Measurements from ENCODE around the gene CCDC185.

The CCDC185 gene

GRCh38 chr1:223393275-223394214 is at the start of gene CCDC185:
CCDC185 (plus strand) TSS chr1:223393415; CDS start chr1:223393476, 61 bp downstream.
- in situ Hi-C loops (cut with MboI; ENCODE audit: low sequenced_read_pairs), result no loop called here

- in situ Hi-C loops (cut with MboI; ENCODE audit: low sequenced_read_pairs), result no loop called here
Measured at GRCh38 chr1:223343692-223344091, 49.5 kb upstream of the CCDC185 start.

GRCh38 chr1:223344491-223344890 is 48.7 kb upstream of the CCDC185 start:
- in situ Hi-C loops (cut with MboI; ENCODE audit: low sequenced_read_pairs), result no loop called here

- in situ Hi-C loops (cut with MboI; ENCODE audit: low sequenced_read_pairs), result no loop called here
Measured at GRCh38 chr1:223345720-223346119, 47.5 kb upstream of the CCDC185 start.

GRCh38 chr1:223346311-223346710 is 46.9 kb upstream of the CCDC185 start:
- in situ Hi-C loops (cut with MboI; ENCODE audit: low sequenced_read_pairs), result no loop called here

- in situ Hi-C loops (cut with MboI; ENCODE audit: low sequenced_read_pairs), result no loop called here
Measured at GRCh38 chr1:223347583-223347982, 45.6 kb upstream of the CCDC185 start.

- in situ Hi-C loops (cut with MboI; ENCODE audit: low sequenced_read_pairs), result no loop called here
Measured at GRCh38 chr1:223348439-223348838, 44.8 kb upstream of the CCDC185 start.

GRCh38 chr1:223349241-223349640 is 44.0 kb upstream of the CCDC185 start:
- in situ Hi-C loops (cut with MboI; ENCODE audit: low sequenced_read_pairs), result no loop called here

- in situ Hi-C loops (cut with MboI; ENCODE audit: low sequenced_read_pairs), result no loop called here
Measured at GRCh38 chr1:223350361-223350908, 42.8 kb upstream of the CCDC185 start.

GRCh38 chr1:223352944-223353343 is 40.3 kb upstream of the CCDC185 start:
- in situ Hi-C loops (cut with MboI; ENCODE audit: low sequenced_read_pairs), result no loop called here

GRCh38 chr1:223353939-223354338 is 39.3 kb upstream of the CCDC185 start:
- in situ Hi-C loops (cut with MboI; ENCODE audit: low sequenced_read_pairs), result no loop called here

GRCh38 chr1:223355699-223356098 is 37.5 kb upstream of the CCDC185 start:
- in situ Hi-C loops (cut with MboI; ENCODE audit: low sequenced_read_pairs), result no loop called here

GRCh38 chr1:223358826-223359225 is 34.4 kb upstream of the CCDC185 start:
- in situ Hi-C loops (cut with MboI; ENCODE audit: low sequenced_read_pairs), result no loop called here

GRCh38 chr1:223363057-223363855 is 30.0 kb upstream of the CCDC185 start:
- in situ Hi-C loops (cut with MboI; ENCODE audit: low sequenced_read_pairs), result no loop called here

GRCh38 chr1:223363856-223364684 is 29.1 kb upstream of the CCDC185 start, which contains the start of gene SUSD4:
SUSD4 (minus strand) TSS chr1:223364176; CDS start chr1:223363425, 751 bp downstream.
- in situ Hi-C loops (cut with MboI; ENCODE audit: low sequenced_read_pairs), result no loop called here

- in situ Hi-C loops (cut with MboI; ENCODE audit: low sequenced_read_pairs), result no loop called here
Measured at GRCh38 chr1:223364685-223365382, 28.4 kb upstream of the CCDC185 start.

- in situ Hi-C loops (cut with MboI; ENCODE audit: low sequenced_read_pairs), result no loop called here
Measured at GRCh38 chr1:223374064-223374610, 19.1 kb upstream of the CCDC185 start.

- in situ Hi-C loops (cut with MboI; ENCODE audit: low sequenced_read_pairs), result no loop called here
Measured at GRCh38 chr1:223378754-223379153, 14.5 kb upstream of the CCDC185 start.

- in situ Hi-C loops (cut with MboI; ENCODE audit: low sequenced_read_pairs), result no loop called here
Measured at GRCh38 chr1:223386013-223386412, 7.2 kb upstream of the CCDC185 start.

GRCh38 chr1:223390618-223391017 is 2.6 kb upstream of the CCDC185 start:
- in situ Hi-C loops (cut with MboI; ENCODE audit: low sequenced_read_pairs), result no loop called here
